ENCODE results near the gene SPEG.

The SPEG gene

DNA sequence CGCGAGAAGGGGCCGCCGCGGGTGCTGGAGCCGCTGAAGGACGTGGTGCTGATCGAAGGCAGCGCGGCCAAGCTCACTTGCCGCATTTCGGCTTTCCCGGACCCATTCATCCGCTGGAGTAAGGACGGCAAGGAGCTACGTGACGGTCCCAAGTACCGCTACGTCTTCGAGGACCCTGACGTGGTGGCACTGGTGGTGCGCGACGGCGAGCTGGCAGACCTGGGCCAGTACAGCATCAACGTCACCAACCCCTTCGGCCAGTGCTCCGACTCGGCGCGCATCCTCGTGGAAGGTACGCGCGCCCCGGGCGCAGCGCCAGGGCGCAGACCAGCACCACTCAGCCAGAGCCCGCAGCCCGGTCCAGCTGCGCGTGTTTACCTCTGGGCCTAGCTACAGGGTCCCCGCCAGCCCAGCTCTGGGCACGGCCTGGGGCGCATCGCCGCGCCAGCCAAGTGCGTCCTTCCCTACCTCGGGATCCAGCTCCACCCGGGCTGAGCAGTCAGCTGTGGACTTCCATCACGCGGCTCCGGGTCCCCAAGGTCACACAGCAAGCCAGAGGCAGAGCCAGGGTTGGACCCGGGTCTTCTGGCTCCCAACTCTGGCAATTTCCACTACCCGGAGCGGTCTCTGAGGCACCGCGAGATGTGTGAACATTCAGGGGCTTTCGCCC is 62.3 kb downstream of the SPEG start:
- TF ChIP-seq, protein P1, sequence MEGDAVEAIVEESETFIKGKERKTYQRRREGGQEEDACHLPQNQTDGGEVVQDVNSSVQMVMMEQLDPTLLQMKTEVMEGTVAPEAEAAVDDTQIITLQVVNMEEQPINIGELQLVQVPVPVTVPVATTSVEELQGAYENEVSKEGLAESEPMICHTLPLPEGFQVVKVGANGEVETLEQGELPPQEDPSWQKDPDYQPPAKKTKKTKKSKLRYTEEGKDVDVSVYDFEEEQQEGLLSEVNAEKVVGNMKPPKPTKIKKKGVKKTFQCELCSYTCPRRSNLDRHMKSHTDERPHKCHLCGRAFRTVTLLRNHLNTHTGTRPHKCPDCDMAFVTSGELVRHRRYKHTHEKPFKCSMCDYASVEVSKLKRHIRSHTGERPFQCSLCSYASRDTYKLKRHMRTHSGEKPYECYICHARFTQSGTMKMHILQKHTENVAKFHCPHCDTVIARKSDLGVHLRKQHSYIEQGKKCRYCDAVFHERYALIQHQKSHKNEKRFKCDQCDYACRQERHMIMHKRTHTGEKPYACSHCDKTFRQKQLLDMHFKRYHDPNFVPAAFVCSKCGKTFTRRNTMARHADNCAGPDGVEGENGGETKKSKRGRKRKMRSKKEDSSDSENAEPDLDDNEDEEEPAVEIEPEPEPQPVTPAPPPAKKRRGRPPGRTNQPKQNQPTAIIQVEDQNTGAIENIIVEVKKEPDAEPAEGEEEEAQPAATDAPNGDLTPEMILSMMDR (conservative IDR thresholded peaks at IDR 0.05): no peak
- TF ChIP-seq ZFX (IDR thresholded peaks at IDR 0.05): no peak
- no peak overlapping the region for H3K27ac ChIP-seq

DNA sequence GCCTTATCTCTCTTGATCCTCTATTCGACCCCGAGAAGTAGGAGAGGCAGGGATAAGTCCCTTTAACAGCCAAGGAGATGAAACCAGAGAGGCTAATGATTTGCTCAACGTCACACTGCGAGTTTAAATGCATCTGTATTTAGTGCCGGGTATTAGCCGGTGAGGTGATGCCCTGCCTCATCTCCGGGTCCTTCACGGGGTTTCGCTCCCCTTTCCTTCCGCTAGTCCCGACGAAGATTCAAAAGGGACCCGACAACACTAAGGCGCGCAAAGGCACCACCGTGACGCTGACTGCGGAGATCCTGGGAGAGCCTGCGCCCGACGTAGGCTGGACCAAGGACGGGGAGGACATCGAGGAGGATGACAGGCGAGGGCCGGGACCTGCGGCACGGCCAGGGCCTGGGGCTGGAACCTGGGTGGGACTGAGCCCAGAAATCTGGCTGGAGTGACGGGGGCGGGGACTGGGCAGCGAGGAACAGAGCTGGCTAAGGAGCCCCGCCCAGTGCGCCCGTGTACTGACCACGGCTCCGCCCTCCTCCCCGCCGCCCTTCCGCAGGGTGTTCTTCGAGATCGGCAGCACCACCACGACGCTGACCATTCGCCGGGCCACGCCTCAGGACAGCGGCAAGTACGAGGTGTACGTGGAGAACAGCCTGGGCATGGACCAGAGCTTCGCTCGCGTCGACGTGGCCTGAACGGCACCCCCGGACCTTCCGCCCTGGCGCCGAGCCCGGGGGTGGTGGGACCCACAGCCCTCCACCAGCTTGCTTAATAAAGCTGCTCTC is 63.0 kb downstream of the SPEG start:
- TF ChIP-seq ZFX (IDR thresholded peaks at IDR 0.05): no peak
- TF ChIP-seq, protein P1 (conservative IDR thresholded peaks at IDR 0.05): no peak
- H3K27ac ChIP-seq: peak overlapping the region; percentile 78

DNA sequence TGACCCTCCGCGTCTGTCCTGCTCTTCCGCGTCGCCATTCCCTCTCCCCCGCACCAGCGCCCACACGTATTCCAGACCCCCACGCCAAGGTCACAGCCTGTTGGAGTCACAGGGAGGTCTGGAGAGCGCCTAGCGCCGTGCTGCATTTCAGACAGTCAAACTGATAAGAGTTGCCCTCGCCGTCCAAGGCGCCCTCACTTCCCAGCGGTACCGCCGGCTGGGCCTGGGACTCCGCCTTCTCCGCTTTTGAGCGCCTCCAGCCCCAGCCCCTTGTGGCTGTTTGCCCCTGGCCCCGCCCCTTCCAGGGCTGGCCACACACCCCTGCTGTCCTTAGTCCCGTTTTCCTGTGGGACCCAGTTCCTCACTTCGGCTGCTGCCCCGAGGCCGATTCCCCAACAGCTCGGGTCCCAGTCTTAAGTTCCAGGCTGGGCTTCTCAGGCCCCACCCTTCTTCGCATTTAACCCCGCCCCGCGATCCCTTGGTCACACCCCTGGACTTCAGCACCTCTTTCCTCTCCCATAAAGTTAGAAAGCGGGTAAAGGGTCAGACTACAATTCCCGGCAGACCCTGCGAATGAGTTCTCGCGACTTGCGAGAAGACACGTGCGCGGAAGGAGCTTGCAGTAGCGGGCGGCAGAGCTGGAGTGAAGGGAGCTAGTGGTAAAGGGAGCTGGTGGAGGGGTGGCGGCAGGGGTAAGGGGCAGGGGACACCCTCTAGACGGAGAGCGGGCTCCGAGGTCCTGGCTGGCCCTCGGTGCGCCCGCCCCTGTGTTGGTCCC is 63.8 kb downstream of the SPEG start, which contains the start of gene GMPPA:
TSS of gene GMPPA (plus strand) at position 612 of the 778 bp plus-strand sequence. CDS start 1,085 bp downstream, outside the sequence.
- H3K27ac ChIP-seq: peak within 1 kb of the TSS; percentile 78
- TF ChIP-seq, protein P1 (conservative IDR thresholded peaks at IDR 0.05): no peak
- TF ChIP-seq ZFX (IDR thresholded peaks at IDR 0.05): no peak

DNA sequence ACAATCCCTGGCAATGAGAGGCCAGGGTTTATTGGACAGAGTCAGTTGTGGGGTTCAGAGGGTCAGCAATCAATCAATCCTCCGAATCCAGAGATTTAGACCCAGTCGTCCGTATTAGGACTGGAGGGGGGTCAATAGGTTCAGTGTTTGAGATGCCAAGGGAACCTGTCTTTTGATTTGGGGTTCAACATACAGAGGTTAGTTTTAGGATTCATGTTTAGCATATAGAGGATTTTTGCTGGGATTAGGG is 64.3 kb downstream of the SPEG start:
- TF ChIP-seq ZFX (IDR thresholded peaks at IDR 0.05): no peak
- TF ChIP-seq, protein P1 (conservative IDR thresholded peaks at IDR 0.05): no peak
- peak overlapping the region; percentile 78 for H3K27ac ChIP-seq

DNA sequence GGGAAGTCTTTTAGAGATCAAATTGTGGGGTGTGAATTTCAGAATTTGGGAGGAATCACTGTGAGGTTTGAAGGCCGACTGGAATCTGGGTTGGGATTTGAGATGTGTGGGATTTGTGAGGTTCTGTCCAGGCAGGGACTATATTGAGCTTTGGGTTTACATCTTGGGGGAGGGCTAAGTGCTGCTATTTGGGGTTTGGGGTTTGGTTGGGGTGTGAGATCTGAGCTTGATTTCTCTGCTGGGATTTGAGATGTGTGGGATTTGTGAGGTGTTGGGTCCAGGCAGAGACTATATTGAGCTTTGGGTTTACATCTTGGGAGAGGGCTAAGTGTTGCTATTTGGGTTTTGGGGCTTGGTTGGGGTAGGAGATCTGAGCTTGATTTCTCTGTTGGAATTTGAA is 64.9 kb downstream of the SPEG start:
- TF ChIP-seq, protein P1 (conservative IDR thresholded peaks at IDR 0.05): no peak
- TF ChIP-seq ZFX (IDR thresholded peaks at IDR 0.05): no peak
- H3K27ac ChIP-seq: no peak overlapping the region; the same call in 1 of the 2 replicates

DNA sequence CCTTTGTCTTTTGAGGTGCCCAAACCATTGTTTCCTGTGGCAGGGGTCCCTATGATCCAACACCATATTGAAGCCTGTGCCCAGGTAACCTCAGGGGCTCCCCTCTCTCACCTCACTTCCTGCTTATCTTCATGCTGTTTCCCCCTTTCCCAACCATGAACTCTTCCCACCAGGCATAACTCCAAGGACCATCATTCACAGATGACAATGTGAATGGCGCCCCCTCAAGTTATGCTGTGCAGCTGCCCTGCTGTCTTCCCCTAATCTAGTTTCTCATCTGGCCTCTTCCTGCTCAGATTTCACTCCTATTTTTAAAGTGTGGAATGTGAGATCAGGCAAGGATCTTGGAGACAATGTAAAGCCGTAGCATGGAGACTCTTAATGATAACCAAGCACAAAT is 65.5 kb downstream of the SPEG start:
- no peak overlapping the region for H3K27ac ChIP-seq
- TF ChIP-seq, protein P1 (conservative IDR thresholded peaks at IDR 0.05): no peak; the same call in 1 of the 2 replicates
- no peak for TF ChIP-seq ZFX (IDR thresholded peaks at IDR 0.05)

DNA sequence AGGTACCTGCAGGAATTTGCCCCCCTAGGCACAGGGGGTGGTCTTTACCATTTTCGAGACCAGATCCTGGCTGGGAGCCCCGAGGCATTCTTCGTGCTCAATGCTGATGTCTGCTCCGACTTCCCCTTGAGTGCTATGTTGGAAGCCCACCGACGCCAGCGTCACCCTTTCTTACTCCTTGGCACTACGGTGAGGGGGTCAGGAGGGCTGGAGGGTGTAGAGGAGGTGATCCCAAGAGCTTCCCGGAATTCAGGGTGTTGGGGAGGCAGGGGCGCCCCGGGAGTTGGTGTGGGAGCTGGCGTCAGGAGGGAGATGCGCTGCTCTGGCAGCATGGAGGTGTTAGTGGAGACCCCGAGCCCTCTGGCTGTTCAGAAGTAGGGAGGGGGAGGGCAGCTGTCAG is 67.2 kb downstream of the SPEG start:
- H3K27ac ChIP-seq: no peak overlapping the region
- TF ChIP-seq ZFX (IDR thresholded peaks at IDR 0.05): no peak
- TF ChIP-seq, protein P1 (conservative IDR thresholded peaks at IDR 0.05): no peak

Data from C4-2B (cell line).